Cerebellar cortex (tissue), 1 donor: ENCODE data around the gene SETSIP.
"Not testable (repeated sequence)": the region's sequence is repeated elsewhere in the genome, so short reads cannot be mapped to it uniquely, and the experiment has no call there.

Source experiments
- DNase-seq: peaks from one replicate; pipeline ENCODE4 v3.0.0-alpha.2; 2015; ENCODE audit warnings: low spot score

SETSIP gene, protein sequence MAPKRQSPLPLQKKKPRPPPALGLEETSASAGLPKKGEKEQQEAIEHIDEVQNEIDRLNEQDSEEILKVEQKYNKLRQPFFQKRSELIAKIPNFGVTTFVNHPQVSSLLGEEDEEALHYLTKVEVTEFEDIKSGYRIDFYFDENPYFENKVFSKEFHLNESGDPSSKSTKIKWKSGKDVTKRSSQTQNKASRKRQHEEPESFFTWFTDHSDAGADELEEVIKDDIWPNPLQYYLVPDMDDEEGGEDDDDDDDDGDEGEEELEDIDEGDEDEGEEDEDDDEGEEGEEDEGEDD

DNA sequence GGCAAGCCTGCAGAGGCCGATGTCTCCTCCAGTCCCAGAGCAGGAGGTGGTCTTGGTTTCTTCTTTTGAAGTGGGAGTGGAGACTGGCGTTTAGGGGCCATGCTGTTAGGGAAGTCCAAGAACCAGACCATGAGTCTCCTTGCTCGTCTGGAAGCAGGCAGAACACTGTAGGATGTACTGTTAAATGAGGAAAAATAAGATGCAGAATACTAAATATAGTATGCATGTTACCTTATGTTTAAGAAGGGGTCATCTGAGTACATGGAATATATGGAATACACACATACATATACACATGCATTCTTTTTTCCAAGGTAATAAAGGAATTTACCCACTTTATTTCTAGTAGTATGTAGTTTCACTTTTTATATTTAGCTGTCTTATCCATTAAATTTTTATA lies at the start of gene SETSIP:
Gene SETSIP, minus strand, starts transcription at position 101 of the 400 bp plus-strand sequence. Its CDS starts 0 bp downstream, at position 101.
- no peak for DNase-seq

DNA sequence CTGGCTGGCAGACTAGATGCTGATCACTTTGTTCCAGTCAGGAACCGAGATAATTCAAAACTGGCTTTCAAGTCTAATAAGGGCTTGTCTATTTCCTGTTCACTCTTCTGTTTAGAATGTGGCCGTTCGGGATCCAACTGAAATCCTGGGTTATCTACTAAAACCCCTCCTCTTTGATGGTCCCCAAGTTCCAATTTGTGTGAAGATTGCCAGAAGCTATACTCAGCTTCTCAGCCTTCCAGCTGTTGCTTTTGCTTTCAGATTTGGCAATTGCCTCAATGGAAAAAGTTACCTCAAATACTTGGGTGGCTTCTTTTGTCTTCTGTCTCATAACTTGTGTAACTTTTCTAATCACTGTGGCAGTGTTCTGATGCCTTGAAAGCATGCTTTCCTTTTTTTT lies 48.7 kb upstream of the SETSIP start:
- DNase-seq, result no peak

DNA sequence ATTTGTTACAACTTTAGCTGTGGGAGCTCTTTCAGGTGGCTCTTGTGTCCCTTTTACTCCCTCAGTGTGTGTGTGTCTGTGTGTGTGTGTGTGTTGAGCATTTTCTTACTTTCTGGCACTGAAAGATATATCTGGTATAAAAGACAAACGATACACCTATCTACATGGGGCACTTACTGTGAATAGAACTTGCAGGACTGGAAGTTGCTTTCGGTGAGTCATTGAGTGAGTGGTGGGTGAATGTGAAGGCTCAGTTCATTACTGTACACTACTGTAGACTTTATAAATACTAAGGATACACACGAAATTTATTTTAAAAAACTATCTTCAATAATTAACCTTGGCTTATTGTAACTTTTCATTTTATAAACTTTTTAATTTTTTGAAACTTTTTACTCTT lies 43.6 kb upstream of the SETSIP start:
- DNase-seq, result no peak

DNA sequence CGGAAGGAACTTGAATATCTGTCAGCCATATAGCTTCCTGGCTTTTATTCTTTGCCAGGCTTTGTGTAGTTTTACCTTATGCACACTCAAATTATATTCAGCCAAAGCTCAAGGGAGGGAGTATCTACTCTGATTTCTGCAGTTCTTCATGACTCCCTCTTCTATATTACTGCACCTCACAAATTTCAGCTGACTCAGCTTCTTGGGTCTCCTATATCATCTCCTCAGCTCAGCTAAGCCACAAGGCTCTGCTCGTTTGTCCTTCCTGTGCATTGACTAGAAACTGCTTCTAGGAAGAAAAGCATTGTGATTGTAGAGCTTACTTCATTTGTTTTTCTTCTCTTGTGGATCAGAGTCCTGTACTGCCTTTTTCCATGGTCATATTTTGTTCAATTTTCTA lies 42.3 kb upstream of the SETSIP start:
- no peak for DNase-seq

DNA sequence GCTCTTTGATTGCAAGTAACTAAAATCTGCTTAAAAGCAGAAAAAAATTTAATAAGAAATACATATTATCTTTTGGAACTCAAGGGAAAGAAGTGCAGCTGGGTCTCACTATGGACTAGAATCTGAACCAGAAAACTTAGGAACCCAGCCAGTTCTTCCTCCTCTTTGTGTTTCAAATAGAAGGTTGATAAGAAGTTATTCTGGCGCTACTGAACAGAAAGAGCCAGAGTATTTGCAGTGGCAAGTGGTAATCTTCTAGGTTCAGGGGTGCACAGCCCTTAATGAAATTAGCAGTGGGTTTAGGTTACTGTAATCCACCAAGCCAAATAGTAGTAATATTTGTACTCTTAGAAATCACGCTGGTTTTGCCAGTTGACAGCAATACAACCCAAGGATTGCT lies 33.4 kb upstream of the SETSIP start:
- no peak for DNase-seq

DNA sequence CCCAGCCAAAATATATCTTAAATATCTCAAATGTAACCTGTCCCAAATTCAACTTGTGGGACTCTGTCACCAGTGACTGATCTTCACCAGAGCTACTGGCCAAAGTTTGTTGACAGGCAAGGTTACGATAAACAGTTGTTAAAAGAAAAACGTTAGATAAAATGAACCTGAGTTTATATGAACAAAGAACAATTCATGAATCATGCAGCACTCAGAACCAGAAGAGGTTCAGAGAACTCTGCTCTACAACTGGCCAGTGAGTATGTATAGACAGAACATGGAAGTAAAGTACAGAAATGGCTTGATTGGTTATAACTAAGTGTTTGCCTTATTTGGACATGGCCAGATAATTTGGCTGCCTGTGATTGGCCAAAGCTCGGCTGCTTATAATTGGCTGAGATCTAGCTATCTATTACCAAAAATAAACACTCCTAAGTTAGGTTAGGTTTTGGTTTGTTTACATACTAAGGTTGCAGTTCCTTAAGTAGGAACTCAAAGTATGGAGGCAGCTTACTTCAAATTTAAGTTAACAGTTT lies 30.4 kb upstream of the SETSIP start:
- no peak for DNase-seq

DNA sequence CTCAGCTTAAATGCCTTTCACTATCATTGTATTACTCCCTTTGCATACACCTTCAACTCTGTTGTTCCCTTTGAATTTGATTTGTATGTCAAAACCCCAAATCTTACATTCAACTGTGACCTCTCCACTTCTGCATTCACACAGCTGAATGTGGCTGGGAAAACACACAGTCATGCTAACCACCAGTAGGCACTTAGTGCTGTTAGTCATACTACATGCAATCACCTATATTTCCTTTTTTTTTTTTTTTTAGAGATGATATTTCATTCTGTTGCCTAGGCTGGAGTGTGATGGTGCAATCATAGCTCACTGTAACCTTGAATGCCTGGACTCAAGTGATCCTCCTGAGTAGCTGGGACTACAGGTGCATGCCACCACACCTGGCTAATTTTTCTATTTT lies 21.1 kb upstream of the SETSIP start:
- no peak for DNase-seq

DNA sequence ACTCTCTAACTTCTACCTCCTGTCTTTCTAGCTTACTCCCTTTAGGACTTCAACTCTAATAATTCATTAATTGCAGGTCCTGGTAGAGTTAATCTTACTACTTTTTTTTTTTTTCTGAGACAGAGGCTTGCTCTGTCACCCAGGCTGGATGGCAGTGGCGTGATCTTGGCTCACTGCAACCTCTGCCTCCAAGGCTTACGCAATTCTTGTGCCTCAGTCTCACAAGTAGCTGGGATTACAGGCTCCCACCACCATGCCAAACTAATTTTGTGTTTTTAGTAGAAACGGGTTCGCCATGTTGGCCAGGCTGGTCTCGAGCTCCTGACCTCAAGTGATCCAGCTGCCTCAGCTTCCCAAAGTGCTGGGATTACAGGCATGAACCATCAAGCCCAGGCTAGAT lies 20.7 kb upstream of the SETSIP start:
- DNase-seq, result no peak

DNA sequence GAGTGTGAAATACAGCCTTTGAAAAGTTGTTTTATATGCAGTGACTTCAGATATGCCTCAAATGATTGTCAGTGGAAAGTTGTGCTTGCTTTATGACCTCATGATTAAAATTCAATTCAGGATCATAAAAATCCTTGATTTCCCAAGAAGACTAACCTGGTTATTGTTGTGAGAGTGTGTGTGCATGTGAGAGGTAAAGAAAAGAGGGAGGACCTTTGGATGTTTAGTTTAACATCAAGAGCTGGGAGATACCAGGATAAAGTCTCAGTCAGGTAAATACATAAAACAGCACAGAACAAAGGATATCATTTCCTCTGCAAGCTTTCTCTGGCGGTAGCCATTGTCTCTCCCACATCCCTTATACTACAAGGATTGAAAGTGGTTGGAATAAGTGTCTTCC lies 19.4 kb upstream of the SETSIP start:
- no peak for DNase-seq

DNA sequence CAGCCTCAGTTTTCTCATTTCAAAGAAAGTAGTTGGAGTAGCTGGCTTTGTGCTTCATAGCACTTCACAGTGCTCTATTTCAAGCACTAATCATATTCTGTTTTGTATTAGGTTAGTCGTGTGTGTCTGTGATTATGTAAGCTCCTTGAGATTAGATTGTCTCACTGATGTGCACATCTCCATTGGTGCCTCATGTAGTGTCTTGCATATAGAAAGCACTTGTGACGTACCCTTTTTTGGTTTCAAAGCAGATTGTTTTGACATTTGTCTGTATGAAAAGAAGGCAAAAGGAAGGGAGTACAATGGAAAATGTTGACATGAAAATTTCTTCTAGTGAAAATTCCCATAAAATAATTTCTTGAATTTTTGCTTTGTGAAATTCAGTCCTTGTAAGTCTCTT lies 18.9 kb upstream of the SETSIP start:
- DNase-seq, result no peak

DNA sequence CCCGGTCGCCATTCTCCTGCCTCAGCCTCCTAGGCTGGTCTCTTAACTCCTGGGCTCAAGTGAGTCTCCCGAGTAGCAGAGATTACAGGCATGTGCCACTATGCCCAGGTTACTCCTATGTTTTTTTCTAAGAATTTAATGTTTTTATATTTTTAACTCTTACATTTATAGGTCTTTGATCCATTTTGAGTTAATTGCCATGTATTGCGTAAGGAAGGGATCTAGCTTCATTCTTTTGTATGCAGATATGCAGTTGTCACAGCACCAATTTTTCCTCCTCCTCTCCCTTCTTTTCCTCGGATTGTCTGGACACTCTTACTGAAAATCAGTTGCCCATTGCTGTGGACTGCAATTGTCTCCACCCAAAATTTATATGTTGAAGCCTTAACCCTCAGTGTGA lies 16.4 kb upstream of the SETSIP start:
- DNase-seq, result no peak

DNA sequence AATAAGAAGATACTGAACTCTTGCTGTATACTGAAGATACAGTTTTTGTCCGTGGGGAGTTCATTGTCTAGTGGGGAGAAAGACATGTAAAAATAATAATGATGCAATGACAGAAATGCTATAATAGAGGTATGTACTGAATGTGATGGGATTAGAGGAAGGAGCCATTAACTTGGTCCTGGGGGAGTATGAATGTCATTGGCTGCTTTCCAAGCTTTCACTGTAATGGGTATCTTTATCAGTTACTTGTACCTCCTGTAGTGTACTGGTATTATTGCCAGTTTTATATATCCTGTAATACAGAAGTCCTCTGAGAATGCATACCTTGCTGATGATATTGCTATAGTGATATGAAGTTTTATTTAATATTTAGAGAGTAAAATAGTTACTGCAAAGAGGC lies 12.3 kb upstream of the SETSIP start:
- DNase-seq, result no peak

DNA sequence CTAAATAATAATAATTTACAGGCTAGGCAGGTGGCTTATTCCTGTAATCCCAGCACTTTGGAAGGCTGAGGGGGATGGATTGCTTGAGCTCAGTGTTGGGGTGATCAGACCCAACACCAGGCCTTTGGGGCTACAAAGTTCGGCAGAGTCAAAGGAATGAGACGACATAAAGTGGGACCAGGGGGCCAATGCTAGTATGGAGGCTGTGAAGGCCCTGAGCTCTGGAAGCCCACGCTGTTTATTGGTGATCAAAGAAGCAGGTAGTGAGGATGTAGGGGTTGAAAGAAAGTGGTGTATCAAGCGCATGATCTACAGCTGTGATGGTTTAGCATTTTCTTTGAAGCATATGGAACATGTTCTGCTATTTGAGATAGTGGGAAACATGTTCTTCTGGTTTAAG lies 10.5 kb upstream of the SETSIP start:
- no peak for DNase-seq

DNA sequence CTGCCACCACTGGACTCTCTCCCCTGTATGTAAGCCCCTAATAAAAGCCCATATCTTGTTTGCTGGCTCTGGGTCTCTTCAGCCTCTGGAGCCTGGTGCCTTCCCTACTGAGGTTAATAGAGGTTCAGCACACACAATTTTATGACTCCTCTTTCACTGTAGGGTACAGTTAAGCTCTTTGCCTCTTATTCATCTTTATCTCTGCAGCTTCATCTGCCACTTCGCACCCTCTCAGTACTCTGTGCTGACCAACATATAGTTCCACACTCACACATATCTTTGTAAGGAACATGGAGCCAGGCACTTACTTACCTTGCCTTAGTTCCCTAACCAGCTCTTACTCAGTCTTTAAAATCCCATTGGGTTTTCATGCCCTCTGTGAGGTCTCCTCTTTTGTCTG lies 9.4 kb upstream of the SETSIP start:
- no peak for DNase-seq

DNA sequence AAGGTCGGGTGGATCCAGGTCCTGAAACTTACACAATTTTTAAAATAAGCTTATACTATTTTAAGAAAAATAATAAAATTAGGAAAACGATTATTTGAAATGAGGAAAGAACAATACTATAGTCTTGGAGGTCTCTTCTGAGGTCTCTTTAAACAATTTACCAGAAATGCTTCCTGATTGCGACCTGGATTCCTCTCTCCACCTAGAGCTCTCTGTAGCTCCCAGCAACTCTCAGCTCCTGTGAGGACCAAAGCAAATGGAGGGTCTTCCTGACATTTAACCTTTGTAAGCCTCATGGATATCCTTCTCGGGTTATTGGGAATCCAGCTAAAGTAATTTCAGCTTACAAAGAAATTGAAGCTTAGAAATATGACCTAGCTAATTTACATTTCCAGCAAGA lies 5.8 kb upstream of the SETSIP start:
- DNase-seq, result no peak

DNA sequence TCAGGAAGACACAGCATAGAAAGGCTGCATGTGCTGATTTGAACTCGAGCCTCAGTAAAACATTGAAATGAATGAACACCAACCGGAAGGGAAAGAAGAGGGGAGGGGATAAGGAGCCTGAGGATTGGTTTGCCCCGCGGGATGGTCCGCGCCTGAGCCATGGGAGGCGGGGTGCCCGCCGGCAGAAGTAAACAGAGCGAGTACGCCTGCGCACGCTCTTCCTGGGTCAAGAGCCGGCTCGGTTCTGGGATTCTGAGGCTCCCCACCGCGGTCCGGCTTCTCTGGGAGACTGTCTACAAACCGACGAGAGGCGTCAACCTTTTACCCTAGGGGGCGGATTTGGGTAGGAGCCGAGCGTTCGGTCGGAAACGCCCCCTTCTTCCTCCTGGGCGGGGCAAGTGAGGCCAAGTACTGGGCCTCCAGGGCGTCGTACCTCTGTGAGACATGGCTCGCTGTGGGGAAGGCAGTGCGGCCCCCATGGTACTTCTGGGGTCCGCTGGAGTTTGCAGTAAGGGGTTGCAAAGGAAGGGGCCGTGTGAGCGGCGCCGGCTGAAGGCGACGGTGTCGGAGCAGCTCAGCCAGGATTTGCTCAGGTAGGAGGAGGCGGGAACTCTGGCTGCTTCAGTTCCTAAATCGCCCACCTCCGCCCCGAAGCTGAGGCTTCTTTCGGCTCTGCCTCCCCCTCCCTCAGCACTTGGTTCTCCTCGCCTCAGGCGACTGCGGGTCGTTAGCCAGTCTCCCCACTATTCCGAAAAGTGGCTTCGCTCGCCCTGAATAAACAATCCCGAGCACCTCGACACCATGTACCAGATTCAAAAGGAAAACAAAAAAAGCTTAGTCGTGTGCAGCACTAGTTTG lies 5.1 kb upstream of the SETSIP start, which contains the start of gene BTBD8:
Gene BTBD8, plus strand, starts transcription at position 218 of the 858 bp plus-strand sequence. Its CDS starts 227 bp downstream, at position 445.
- DNase-seq, result peak; percentile 90

DNA sequence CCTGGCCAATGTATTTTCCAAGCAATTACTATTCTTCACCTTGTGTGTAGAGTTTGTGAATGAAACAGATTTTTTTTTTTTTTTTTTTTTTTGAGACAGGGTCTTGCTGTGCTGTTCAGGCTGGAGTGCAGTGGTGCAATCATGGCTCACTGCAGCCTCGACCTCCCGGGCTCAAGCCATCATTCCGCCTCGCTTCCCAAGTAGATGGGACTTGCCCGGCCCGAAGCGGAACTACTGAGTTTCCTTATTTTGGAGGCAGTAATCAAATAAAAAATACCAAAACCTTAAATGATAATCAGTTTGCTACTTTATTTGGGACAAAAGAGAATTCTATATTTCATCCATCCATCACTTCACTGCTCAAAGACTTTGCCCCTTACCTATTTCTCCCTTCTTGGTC lies 4.2 kb upstream of the SETSIP start:
- DNase-seq, result no peak

DNA sequence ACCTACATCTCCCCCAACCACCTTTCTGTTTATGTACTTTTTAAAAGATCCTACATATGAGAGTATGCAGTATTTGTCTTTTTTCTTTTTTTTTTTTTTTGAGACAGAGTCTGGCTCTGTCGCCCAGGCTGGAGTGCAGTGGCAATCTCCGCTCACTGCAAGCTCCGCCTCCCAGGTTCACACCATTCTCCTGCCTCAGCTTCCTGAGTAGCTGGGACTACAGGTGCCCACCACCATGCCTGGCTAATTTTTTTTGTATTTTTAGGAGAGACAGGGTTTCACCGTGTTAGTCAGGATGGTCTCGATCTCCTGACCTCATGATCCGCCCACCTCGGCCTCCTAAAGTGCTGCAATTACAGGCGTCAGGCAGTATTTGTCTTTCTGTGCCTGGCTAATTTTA lies 2.9 kb upstream of the SETSIP start:
- DNase-seq, result not testable (repeated sequence)

DNA sequence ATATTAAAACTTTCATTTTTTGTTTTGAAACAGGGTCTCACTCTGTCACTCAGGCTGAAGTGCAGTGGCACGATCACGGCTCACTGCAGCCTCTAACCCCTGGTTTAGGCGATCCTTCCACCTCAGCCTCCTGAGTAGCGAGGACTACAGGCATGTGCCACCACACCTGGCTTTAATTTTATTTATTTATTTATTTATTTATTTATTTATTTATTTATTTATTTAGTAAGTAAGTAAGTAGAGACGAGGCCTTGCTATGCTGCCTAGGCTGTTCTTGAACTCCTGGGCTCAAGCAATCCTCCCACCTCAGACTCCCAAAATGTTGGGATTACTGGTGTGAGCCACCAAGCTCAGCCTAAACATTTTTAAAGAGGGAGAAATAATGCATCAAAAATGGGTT lies 1.2 kb upstream of the SETSIP start:
- no peak for DNase-seq

DNA sequence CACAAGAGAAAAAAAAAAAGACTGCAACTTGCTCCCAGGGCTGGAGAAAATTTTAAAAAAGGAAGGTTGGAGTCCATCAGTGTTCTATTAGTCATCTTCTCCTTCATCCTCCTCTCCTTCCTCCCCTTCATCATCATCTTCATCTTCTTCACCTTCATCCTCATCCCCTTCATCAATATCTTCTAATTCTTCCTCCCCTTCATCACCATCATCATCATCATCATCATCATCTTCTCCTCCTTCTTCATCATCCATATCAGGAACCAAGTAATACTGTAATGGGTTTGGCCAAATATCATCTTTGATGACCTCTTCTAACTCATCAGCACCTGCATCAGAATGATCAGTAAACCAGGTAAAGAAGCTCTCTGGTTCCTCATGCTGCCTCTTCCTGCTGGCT lies 765 bp downstream of the SETSIP start:
- DNase-seq, result not testable (repeated sequence)

DNA sequence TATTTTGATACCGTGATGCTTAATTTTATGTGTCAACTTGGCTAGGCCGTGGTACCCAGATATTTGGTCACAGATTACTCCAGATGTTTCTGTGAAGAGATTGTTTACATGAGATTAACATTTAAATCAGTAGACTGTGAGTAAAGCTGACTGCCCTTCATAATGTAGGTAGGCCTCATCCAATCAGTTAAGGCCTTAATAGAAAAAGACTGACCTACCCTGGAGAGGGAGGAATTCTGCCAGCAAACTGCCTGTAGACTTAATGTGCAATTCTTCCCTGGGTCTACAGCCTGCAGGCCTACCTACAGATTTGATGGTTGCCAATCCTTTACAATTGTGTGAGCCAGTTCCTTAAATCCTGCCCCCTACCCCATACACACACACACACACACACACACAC lies 4.3 kb downstream of the SETSIP start:
- DNase-seq, result no peak

DNA sequence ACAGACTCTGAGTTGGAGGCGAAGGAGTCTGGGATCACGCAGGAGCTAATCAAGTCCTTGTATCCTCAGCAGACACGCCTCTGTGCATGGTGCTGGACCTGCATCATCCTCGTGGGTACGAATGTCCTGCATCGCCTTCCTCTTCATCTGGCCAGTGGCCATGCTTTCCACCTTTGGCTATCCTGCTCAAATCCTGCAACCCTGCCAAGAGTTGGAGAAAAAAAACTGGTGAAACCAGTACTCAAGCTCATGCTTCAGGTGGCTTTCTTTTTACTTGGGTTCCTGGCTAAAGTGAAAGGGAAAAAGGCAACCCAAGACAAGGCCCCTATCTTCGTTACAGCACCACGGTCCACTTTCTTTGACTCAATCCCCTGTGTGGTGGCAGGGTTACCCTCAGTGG lies 8.9 kb downstream of the SETSIP start:
- no peak for DNase-seq

DNA sequence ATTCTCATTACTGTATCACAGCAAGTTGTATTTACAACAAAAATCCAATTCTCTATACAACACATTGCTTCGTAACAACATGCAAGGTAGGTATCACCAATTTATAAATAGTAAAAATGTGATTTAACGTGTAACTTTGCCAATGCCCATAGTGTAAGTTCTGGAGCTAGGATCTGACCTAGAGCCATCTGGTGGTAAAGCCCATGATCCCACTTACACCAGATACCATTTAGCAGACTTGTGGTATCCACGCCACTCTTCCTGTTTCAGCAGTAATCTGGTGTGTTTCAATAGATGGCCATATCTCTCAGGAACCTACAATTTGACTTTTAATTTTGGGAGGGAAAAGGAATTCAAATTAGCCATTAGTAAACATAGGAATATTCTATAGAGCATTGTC lies 10.2 kb downstream of the SETSIP start:
- DNase-seq, result peak; percentile 18
